ENCODE measurements around the gene GMPR2.

DNA sequence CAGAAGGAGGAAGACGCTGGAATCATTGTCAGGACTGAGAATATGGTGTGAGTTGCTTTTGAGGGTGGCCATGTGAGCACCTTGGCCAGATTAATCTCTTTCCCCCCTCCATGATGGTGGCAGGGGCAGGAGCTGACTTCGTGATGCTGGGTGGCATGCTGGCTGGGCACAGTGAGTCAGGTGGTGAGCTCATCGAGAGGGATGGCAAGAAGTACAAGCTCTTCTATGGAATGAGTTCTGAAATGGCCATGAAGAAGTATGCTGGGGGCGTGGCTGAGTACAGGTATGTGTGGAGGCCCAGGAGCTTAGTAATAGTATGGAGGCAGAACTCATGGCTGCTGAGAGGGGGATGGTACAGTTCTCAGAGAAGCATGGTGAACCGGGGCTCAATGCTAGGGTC lies 5.4 kb downstream of the GMPR2 start:
- TF ChIP-seq, protein P1, sequence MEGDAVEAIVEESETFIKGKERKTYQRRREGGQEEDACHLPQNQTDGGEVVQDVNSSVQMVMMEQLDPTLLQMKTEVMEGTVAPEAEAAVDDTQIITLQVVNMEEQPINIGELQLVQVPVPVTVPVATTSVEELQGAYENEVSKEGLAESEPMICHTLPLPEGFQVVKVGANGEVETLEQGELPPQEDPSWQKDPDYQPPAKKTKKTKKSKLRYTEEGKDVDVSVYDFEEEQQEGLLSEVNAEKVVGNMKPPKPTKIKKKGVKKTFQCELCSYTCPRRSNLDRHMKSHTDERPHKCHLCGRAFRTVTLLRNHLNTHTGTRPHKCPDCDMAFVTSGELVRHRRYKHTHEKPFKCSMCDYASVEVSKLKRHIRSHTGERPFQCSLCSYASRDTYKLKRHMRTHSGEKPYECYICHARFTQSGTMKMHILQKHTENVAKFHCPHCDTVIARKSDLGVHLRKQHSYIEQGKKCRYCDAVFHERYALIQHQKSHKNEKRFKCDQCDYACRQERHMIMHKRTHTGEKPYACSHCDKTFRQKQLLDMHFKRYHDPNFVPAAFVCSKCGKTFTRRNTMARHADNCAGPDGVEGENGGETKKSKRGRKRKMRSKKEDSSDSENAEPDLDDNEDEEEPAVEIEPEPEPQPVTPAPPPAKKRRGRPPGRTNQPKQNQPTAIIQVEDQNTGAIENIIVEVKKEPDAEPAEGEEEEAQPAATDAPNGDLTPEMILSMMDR (IDR thresholded peaks at IDR 0.05): no peak
- TF ChIP-seq POLR2A (IDR thresholded peaks at IDR 0.05): no peak
